ENCODE data around the gene CRMP1.

Gene CRMP1

DNA sequence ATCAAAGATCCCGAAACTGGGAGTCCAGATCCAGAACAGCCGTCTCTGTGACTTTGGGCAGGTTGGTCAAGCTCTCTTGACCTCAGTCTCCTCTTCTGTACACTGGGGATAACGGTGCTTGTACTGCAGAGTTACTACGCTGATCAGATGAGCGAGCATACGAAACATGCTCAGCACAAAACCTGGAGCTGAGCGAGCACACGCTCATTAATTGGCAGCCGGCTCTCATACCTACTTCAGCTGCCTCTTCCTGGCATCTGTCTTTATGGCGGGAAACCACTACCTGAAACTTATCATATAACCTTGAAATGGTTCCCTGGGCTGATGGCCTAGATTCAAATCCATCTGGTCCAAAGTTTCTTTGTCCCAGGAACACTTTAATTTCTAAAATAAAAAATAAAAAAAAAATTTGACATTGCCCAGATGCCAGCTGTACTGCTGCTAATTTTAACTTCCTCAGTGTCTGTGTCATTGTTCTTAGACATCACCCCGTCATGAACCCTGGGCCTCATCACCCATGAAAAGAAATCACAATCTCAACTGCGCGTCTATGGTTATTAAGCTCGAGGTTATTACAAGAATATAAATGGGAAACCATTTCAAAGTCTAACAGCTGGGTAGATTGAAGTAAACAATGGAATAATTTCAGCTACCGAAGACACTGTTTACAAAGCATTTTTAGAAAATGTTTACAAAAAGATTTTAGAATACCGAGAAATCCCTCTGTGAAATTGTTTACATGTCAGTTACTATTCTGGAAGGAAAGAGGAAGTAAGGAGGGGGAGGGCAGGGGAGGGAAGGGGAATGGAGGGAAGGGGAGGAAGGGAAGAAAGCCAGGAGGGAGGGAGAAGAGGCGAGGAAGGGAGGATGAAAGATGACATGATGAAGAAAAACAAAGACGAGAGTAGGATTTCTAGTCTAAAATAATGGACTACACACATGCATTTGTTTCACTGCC, 49.0 kb downstream of the CRMP1 start:
- Histone ChIP-seq H2BK12ac (ENCODE audit: low read length in 2 of 2) (no peak overlapping the region), H2AFZ (ENCODE audit: low read depth, low read length) (no peak overlapping the region), H2BK120ac (ENCODE audit: low read depth, low read length) (no peak overlapping the region), H3K14ac (ENCODE audit: low read length in 2 of 2) (no peak overlapping the region), H3K79me1 (replicated peaks; ENCODE audit: low read length, poor library complexity, severe bottlenecking) (no peaks in the 10 kb centered on the region), H3K36me3 (ENCODE audit: control insufficient read depth in 1 of 2, insufficient read depth in 2 of 2, low read depth in 1 of 2, low read length in 2 of 2) (no peaks in the 10 kb centered on the region), H3K4me1 (ENCODE audit: control insufficient read depth, insufficient read depth, low read depth, low read length) (peaks cover 2% of the 10 kb centered on the region), H3K27ac (ENCODE audit: low read length, poor library complexity, severe bottlenecking) (no peak overlapping the region), H3K9ac (ENCODE audit: low read length) (no peak overlapping the region), H3K4me2 (ENCODE audit: low read length, poor library complexity, severe bottlenecking) (no peak overlapping the region), H3K18ac (ENCODE audit: low read depth in 1 of 2, low read length in 2 of 2) (no peak overlapping the region), H4K8ac (ENCODE audit: low read length) (no peak overlapping the region), H3K4ac (ENCODE audit: low read depth in 1 of 2, low read length in 2 of 2) (no peak overlapping the region), H3K27me3 (ENCODE audit: control insufficient read depth in 1 of 2, insufficient read depth in 1 of 2, low read length in 2 of 2) (peaks cover 16 to 29% of the 10 kb centered on the region in 2 experiments), H2BK15ac (ENCODE audit: low read depth, poor library complexity, severe bottlenecking) (no peak overlapping the region), H3K4me3 (ENCODE audit: insufficient read depth in 1 of 2, low read depth in 1 of 2, low read length in 2 of 2) (no peak overlapping the region), H3K23ac (ENCODE audit: low read length in 2 of 2) (no peak overlapping the region), H2AK5ac (ENCODE audit: low read length, severe bottlenecking) (no peak overlapping the region), H3K9me3 (ENCODE audit: control insufficient read depth, low read length) (peaks cover 17% of the 10 kb centered on the region), H4K91ac (ENCODE audit: low read length) (no peak overlapping the region), H2BK5ac (ENCODE audit: low read depth, low read length, poor library complexity, severe bottlenecking) (no peak overlapping the region)
- peak; percentile 27 for DNase-seq
- WGBS = 78% methylated on average over 12 of the region's 18 CpGs

DNA sequence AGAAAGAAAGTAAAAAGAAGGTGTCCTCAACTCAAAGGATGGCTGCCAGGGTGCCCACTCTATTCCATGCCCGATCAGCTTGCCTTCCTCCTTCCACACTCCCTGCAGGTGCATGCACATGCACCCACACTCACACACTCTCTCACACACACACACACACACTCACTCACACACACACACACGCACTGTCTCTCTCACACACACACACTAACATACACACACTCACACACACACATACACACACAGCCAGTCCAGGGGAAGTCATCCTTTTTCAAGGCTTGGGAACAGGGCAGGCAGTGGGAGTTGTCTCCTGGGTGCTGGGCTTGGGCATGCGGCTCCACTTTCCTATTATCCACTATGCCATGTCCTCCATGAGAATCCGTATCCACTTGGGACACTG, 50.4 kb downstream of the CRMP1 start:
- Histone ChIP-seq H3K4me1 (ENCODE audit: control insufficient read depth, insufficient read depth, low read depth, low read length) (peaks cover 2% of the 10 kb centered on the region), H2BK120ac (ENCODE audit: low read depth, low read length) (no peak overlapping the region), H3K14ac (ENCODE audit: low read length in 2 of 2) (no peak overlapping the region), H3K4me3 (ENCODE audit: insufficient read depth in 1 of 2, low read depth in 1 of 2, low read length in 2 of 2) (no peak overlapping the region), H3K23ac (ENCODE audit: low read length in 2 of 2) (no peak overlapping the region), H3K4me2 (ENCODE audit: low read length, poor library complexity, severe bottlenecking) (no peak overlapping the region), H3K4ac (ENCODE audit: low read depth in 1 of 2, low read length in 2 of 2) (no peak overlapping the region), H3K27me3 (ENCODE audit: control insufficient read depth in 1 of 2, insufficient read depth in 1 of 2, low read length in 2 of 2) (peaks cover 16 to 25% of the 10 kb centered on the region in 2 experiments), H3K79me1 (replicated peaks; ENCODE audit: low read length, poor library complexity, severe bottlenecking) (no peaks in the 10 kb centered on the region), H3K9me3 (ENCODE audit: control insufficient read depth, low read length) (peaks cover 15% of the 10 kb centered on the region), H2BK15ac (ENCODE audit: low read depth, poor library complexity, severe bottlenecking) (no peak overlapping the region), H2AK5ac (ENCODE audit: low read length, severe bottlenecking) (no peak overlapping the region), H3K27ac (ENCODE audit: low read length, poor library complexity, severe bottlenecking) (no peak overlapping the region), H3K36me3 (ENCODE audit: control insufficient read depth in 1 of 2, insufficient read depth in 2 of 2, low read depth in 1 of 2, low read length in 2 of 2) (no peaks in the 10 kb centered on the region), H4K91ac (ENCODE audit: low read length) (no peak overlapping the region), H2AFZ (ENCODE audit: low read depth, low read length) (no peak overlapping the region), H2BK12ac (ENCODE audit: low read length in 2 of 2) (no peak overlapping the region), H3K18ac (ENCODE audit: low read depth in 1 of 2, low read length in 2 of 2) (no peak overlapping the region), H3K9ac (ENCODE audit: low read length) (no peak overlapping the region), H4K8ac (ENCODE audit: low read length) (no peak overlapping the region), H2BK5ac (ENCODE audit: low read depth, low read length, poor library complexity, severe bottlenecking) (no peak overlapping the region)
- 100% methylated on average over 4 of the region's 4 CpGs for WGBS
- DNase-seq = no peak

DNA sequence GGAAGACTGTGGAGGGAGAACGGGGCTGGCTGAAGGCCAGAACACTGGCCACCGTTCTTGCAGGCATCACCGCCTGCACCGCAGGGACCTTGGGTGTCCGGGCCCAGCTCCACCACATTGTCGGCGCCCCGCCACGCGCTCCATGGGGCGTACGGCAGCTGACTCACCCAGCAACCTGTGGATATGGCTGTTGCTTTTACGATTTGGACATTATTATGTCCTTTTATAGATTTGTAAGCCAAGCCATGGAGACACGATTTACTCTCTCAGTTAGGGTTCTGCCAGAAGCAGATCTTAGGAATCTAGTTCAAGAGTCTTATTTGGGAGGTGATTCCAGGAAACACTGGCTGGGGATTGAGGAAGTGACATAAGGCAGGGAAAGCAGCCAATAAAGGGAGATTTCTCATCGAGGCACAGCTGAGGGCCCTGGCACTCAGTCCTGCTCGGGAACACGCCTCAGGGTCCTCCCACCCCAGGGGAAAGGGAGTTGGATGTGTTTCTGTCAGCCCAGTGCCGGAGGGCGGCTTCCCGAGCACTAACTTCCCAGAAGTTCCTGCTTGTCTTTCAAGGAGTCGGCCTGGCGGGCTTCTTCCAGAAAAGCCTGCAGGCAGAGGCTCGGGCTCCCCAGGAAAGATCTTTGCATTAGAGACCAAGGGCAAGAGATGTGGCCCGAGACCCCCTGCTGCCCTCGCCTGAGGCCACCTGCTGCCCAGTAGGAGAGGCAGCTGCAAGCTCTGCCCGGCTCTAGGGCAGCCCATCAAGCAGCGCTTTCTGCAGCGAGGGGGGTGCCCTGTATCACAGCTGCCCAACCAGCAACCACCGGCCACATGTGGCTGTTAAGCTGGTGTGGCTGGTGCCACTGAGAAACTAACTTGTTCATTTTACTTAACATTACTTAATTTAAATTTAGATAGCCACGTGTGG, 52.9 kb downstream of the CRMP1 start:
- no peak overlapping the region for H2AK5ac ChIP-seq (ENCODE audit: low read length, severe bottlenecking)
- peak overlapping the region; percentile 19 for H3K9ac ChIP-seq (ENCODE audit: low read length)
- 96% methylated on average over 27 of the region's 30 CpGs for WGBS

DNA sequence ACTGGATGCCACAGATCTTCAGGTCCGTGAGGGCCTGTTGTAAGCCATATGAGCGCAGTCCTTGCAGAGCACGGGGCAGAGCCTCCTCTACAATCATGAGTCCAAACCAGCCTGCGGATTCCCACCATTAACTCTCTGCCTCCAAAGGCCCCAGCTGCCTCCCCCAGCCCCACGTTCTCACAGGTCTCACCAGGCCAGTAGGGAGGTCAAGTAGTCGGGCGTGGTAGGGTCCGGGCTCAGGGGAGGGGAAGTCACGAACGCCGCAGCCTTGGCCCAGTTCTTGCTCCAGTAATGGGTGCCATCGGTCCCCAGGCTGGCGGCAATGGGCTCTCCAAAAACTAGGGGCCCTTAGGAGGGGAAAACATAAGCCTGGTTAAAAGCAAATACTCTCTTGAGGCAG, 53.6 kb downstream of the CRMP1 start:
- DNase-seq = no peak
- H3K4me2 ChIP-seq (ENCODE audit: low read length, poor library complexity, severe bottlenecking) = no peak overlapping the region
- no peak overlapping the region for H3K14ac ChIP-seq (ENCODE audit: low read length in 2 of 2)
- no peaks in the 10 kb centered on the region for H3K36me3 ChIP-seq (ENCODE audit: control insufficient read depth in 1 of 2, insufficient read depth in 2 of 2, low read depth in 1 of 2, low read length in 2 of 2)
- H2AK5ac ChIP-seq (ENCODE audit: low read length, severe bottlenecking) = no peak overlapping the region
- peaks cover 2% of the 10 kb centered on the region for H3K4me1 ChIP-seq (ENCODE audit: control insufficient read depth, insufficient read depth, low read depth, low read length)
- no peak overlapping the region for H2BK12ac ChIP-seq (ENCODE audit: low read length in 2 of 2)
- H3K4me3 ChIP-seq (ENCODE audit: insufficient read depth in 1 of 2, low read depth in 1 of 2, low read length in 2 of 2) = peak overlapping the region in 1 of 2 experiments; percentile 73
- no peak overlapping the region for H2BK15ac ChIP-seq (ENCODE audit: low read depth, poor library complexity, severe bottlenecking)
- H3K27ac ChIP-seq (ENCODE audit: low read length, poor library complexity, severe bottlenecking) = no peak overlapping the region
- H3K9ac ChIP-seq (ENCODE audit: low read length) = peak overlapping the region; percentile 19
- no peaks in the 10 kb centered on the region for H3K9me3 ChIP-seq (ENCODE audit: control insufficient read depth, low read length)
- H3K79me1 ChIP-seq (replicated peaks; ENCODE audit: low read length, poor library complexity, severe bottlenecking) = no peaks in the 10 kb centered on the region
- no peak overlapping the region for H2BK120ac ChIP-seq (ENCODE audit: low read depth, low read length)
- H2AFZ ChIP-seq (ENCODE audit: low read depth, low read length) = no peak overlapping the region
- no peak overlapping the region for H2BK5ac ChIP-seq (ENCODE audit: low read depth, low read length, poor library complexity, severe bottlenecking)
- no peak overlapping the region for H4K8ac ChIP-seq (ENCODE audit: low read length)
- WGBS = 97% methylated on average over 13 of the region's 13 CpGs
- H3K18ac ChIP-seq (ENCODE audit: low read depth in 1 of 2, low read length in 2 of 2) = no peak overlapping the region
- H4K91ac ChIP-seq (ENCODE audit: low read length) = no peak overlapping the region
- no peak overlapping the region for H3K4ac ChIP-seq (ENCODE audit: low read depth in 1 of 2, low read length in 2 of 2)
- H3K27me3 ChIP-seq (ENCODE audit: control insufficient read depth in 1 of 2, insufficient read depth in 1 of 2, low read length in 2 of 2) = peaks cover 4 to 15% of the 10 kb centered on the region in 2 experiments
- H3K23ac ChIP-seq (ENCODE audit: low read length in 2 of 2) = no peak overlapping the region

More for the DNA sequence above, 52.9 kb downstream of the CRMP1 start:
- H3K36me3 ChIP-seq (ENCODE audit: control insufficient read depth in 1 of 2, insufficient read depth in 2 of 2, low read depth in 1 of 2, low read length in 2 of 2) = no peaks in the 10 kb centered on the region
- peaks cover 2% of the 10 kb centered on the region for H3K4me1 ChIP-seq (ENCODE audit: control insufficient read depth, insufficient read depth, low read depth, low read length)
- H3K4ac ChIP-seq (ENCODE audit: low read depth in 1 of 2, low read length in 2 of 2) = no peak overlapping the region
- H3K23ac ChIP-seq (ENCODE audit: low read length in 2 of 2) = no peak overlapping the region
- peaks cover 2% of the 10 kb centered on the region for H3K9me3 ChIP-seq (ENCODE audit: control insufficient read depth, low read length)
- H3K18ac ChIP-seq (ENCODE audit: low read depth in 1 of 2, low read length in 2 of 2) = no peak overlapping the region
- no peak overlapping the region for H2AFZ ChIP-seq (ENCODE audit: low read depth, low read length)
- H4K91ac ChIP-seq (ENCODE audit: low read length) = no peak overlapping the region
- H2BK120ac ChIP-seq (ENCODE audit: low read depth, low read length) = no peak overlapping the region
- H2BK5ac ChIP-seq (ENCODE audit: low read depth, low read length, poor library complexity, severe bottlenecking) = no peak overlapping the region
- no peak overlapping the region for H4K8ac ChIP-seq (ENCODE audit: low read length)
- H2BK15ac ChIP-seq (ENCODE audit: low read depth, poor library complexity, severe bottlenecking) = no peak overlapping the region
- peak overlapping the region in 1 of 2 experiments; percentile 73 for H3K4me3 ChIP-seq (ENCODE audit: insufficient read depth in 1 of 2, low read depth in 1 of 2, low read length in 2 of 2)
- H3K4me2 ChIP-seq (ENCODE audit: low read length, poor library complexity, severe bottlenecking) = no peak overlapping the region
- H3K14ac ChIP-seq (ENCODE audit: low read length in 2 of 2) = no peak overlapping the region
- no peak overlapping the region for H2BK12ac ChIP-seq (ENCODE audit: low read length in 2 of 2)
- H3K27ac ChIP-seq (ENCODE audit: low read length, poor library complexity, severe bottlenecking) = no peak overlapping the region
- H3K79me1 ChIP-seq (replicated peaks; ENCODE audit: low read length, poor library complexity, severe bottlenecking) = no peaks in the 10 kb centered on the region
- DNase-seq = no peak
- H3K27me3 ChIP-seq (ENCODE audit: control insufficient read depth in 1 of 2, insufficient read depth in 1 of 2, low read length in 2 of 2) = peaks cover 9 to 20% of the 10 kb centered on the region in 2 experiments

All from mesenchymal stem cell (in vitro differentiated cells and primary cell).